Fibroblast of skin of right biceps (primary cell): ENCODE data around the gene CABP5.

Experiments
- DNase-seq: peaks from one replicate; pipeline ENCODE4 v3.0.0-alpha.2; 2013

The CABP5 gene

GRCh38 chr19:48029431-48029830 is 14.4 kb downstream of the CABP5 start:
- DNase-seq = no peak

- no peak for DNase-seq
These were observed 18.4 kb downstream of the CABP5 start for GRCh38 chr19:48025480-48025879.

GRCh38 chr19:48023518-48023917 is 20.4 kb downstream of the CABP5 start:
- no peak for DNase-seq

- no peak for DNase-seq
These were observed 20.9 kb downstream of the CABP5 start for GRCh38 chr19:48023011-48023410.

DNA sequence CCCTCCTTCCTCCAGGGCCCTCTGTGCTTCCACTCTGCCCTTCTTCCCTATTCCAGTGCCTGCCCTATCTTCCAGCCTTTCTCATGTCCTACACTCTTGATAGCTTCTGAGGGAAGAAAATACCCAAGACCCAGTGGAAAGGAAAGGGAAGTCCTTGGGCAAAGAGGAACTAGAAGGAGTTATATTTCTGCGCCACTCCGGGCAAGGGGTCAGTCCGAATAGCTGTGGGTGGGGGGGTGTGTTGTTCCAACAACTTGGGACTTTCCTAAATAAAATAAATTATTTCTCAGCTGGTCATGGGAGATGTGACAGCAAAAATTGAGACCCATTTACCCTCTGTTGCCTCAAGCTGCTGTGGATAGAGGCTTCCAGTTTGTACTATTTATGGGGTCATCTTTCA is 23.2 kb downstream of the CABP5 start:
- DNase-seq = no peak

DNA sequence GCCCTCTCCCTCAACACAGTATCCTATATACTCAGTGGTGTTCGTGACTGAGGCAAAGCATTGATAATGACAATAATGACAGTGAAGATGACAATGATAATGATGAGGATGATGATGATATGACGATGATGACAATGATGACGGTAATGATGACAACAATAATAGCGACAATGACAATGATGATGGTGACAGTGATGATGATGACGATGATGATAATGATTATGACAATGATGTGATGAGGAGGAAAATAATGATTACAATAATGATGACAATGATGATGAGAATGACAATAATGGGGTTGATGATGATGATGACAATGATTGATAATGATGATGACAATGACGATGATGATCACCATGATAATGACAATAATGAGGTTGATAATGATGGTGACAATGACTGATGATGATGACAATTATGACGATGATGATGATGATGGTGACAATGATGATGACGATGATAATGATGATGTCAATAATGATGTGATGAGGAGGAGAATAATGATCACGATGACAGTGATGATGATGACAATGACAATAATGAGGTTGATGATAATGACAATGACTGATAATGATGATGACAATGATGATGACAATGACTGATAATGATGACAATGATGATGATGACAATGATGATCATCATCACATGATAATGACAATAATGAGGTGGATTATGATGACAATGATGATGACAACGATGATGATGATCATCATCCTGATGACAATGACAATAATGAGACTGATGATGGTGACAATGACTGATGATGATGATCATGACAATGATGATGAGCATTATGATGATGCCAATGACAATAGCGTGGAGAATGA is 32.7 kb downstream of the CABP5 start:
- DNase-seq = no peak

GRCh38 chr19:48006762-48007161 is 37.1 kb downstream of the CABP5 start:
- no peak for DNase-seq

DNA sequence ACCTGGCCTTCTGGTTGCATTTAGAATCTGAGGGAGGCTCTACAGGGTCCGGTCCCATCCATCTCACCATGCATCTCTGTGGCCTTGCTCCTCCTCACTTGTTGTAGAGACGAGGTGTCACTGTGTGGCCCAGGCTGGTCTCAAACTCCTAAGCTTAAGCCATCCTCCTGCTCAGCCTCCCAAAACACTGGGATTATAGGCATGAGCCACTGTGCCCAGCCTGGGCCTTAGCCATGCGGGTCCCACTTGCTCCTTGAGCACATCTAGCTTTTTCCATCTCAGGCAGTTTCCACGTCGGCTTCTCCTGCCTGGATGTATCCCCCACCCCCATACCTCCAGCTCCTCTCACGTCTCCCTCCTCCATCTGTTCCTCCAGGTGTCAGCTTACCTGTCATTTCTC is 39.6 kb downstream of the CABP5 start:
- no peak for DNase-seq

GRCh38 chr19:48000846-48001245 is 43.0 kb downstream of the CABP5 start:
- no peak for DNase-seq

DNA sequence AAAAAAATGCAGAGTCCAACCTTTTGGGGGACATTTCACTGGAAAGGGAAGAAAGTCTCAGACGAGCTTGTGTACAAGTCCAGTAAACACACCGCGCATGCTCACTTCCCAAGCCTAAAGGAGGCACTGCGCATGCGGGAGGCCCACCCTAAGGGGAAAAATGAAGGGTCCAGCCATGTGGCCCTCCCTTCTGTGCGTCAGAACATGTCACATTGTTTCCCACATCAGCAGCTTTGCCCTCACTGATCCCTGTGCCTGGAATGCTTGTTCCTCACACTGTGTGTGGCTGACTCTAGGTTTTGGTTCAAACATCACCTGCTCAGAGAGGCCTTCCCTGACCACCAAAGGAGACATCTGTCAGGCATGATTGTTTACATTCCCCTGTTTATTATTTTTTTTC is 45.1 kb downstream of the CABP5 start:
- no peak for DNase-seq

- DNase-seq = no peak
These were observed 47.6 kb downstream of the CABP5 start for GRCh38 chr19:47996230-47996727.

- no peak for DNase-seq
These were observed 49.6 kb downstream of the CABP5 start, which contains the start of gene ELSPBP1 for GRCh38 chr19:47994209-47994802. ELSPBP1 (plus strand) TSS chr19:47994632; CDS start chr19:48008668, 14,036 bp downstream.

DNA sequence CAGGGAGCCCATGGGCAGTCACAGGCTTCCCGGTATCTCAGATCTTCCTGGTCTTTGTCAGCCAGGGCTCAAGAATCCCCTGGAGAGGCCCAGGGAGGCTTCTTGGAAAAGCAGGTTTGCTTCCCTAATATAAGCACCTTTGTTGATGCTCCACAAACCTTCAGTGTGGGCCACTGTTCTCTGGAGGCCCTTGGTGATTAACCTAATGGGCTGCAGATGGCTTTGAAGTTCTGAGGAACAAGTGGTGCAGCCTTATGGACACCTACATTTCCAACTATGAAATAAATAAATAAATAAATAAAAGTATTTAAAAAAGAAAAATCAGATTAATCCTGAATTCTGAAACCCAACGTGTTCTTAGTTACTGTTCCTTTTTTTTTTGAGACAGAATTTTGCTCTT is 51.8 kb downstream of the CABP5 start, which contains the start of gene BSPH1:
Gene BSPH1 (minus strand): TSS at position 101 of the 400 bp plus-strand sequence. CDS start 89 bp downstream, at position 12.
- no peak for DNase-seq

DNA sequence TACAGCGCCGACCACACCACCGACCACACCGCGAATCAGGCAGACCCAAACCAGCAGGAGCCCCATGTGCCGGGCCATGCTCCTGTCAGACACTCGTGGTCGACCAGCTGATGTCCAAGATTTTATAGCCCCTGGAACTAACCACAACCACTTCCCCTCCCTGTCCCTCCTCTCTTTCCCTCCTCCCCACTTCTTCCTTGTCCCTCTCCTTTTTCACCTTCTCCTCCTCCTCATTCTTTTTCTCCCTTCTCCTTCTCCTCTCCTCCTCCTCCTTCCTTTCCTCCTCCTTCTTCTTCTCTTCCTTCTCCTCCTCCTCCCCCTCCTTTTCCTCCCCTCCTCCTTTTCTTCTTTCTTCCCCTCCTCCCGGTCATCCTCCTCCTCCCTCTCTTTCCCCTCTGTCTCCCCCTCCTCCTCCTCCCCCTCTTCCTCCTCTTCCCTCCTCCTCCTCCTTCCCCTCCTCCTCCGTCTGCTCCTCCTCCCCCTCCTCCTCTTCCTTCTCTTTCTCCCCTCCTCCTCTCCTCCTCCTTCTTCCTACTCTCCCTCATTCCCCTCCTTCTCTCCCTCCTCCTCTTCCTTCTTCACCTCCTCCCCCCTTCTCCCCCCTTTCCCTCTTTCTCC is 52.6 kb downstream of the CABP5 start:
- DNase-seq = no peak
